DND-41 (cell line): ENCODE measurements around the gene SPDYE4.

Experiments
- EZH2 ChIP-seq: IDR thresholded peaks from 3 replicates; pipeline ENCODE4 v1.6.1; 2012; ENCODE audit warnings: borderline replicate concordance, low read depth, mild to moderate bottlenecking, moderate library complexity, low read length, inconsistent platforms; ENCODE audit not compliant: severe bottlenecking
- TF ChIP-seq, protein P1 (sequence below): IDR thresholded peaks from 2 replicates; pipeline ENCODE4 v1.5.1; 2012; ENCODE audit warnings: borderline replicate concordance, low read length, moderate library complexity, mild to moderate bottlenecking; ENCODE audit not compliant: poor library complexity, severe bottlenecking; ENCODE audit errors: extremely low read depth

- TF ChIP-seq, protein P1, sequence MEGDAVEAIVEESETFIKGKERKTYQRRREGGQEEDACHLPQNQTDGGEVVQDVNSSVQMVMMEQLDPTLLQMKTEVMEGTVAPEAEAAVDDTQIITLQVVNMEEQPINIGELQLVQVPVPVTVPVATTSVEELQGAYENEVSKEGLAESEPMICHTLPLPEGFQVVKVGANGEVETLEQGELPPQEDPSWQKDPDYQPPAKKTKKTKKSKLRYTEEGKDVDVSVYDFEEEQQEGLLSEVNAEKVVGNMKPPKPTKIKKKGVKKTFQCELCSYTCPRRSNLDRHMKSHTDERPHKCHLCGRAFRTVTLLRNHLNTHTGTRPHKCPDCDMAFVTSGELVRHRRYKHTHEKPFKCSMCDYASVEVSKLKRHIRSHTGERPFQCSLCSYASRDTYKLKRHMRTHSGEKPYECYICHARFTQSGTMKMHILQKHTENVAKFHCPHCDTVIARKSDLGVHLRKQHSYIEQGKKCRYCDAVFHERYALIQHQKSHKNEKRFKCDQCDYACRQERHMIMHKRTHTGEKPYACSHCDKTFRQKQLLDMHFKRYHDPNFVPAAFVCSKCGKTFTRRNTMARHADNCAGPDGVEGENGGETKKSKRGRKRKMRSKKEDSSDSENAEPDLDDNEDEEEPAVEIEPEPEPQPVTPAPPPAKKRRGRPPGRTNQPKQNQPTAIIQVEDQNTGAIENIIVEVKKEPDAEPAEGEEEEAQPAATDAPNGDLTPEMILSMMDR, result no peak
- no peak for TF ChIP-seq EZH2
Measured at GRCh38 chr17:8789743-8790142, 31.4 kb upstream of the SPDYE4 start.
